GM23338 (cell line): Measurements from ENCODE around the gene MINDY4. TPM values are rescaled to one million over a fixed set of nuclear protein-coding genes. Genes with fewer than 3 reads are reported as not detected.

Experiments used
- ATAC-seq: fragments of 200-7000 bp; cut with Tn5 transposase; 3 replicates; pipeline ENCODE4 v1.9.1; 2020
- DNase-seq: peaks from one replicate; pipeline ENCODE4 v3.0.0-alpha.2; 2015; ENCODE audit warnings: low spot score
- H2AFZ ChIP-seq: fragments of 200-600 bp; sonication (generic); 2 replicates; pipeline ENCODE4 v1.8.0; 2016; ENCODE audit warnings: antibody characterized with exemption, mild to moderate bottlenecking, moderate library complexity
- H3F3A ChIP-seq: fragments of 200-600 bp; sonication (generic); replicated peaks from 2 replicates; pipeline ENCODE4 v1.8.0; 2017; ENCODE audit warnings: antibody characterized with exemption, mixed run types, low read depth
- H3K27ac ChIP-seq: fragments of 200-600 bp; sonication (generic); 2 replicates; pipeline ENCODE4 v1.6.1; 2016; ENCODE audit warnings: low read depth
- H3K27me3 ChIP-seq: fragments of 200-600 bp; sonication (generic); 2 replicates; pipeline ENCODE4 v1.8.0; 2016; ENCODE audit warnings: mild to moderate bottlenecking, mixed run types, moderate library complexity; ENCODE audit not compliant: insufficient read depth
- H3K36me3 ChIP-seq: fragments of 200-600 bp; sonication (generic); 2 replicates; pipeline ENCODE4 v1.8.0; 2016; ENCODE audit warnings: mild to moderate bottlenecking; ENCODE audit not compliant: insufficient read depth
- H3K4me1 ChIP-seq: fragments of 200-600 bp; sonication (generic); 2 replicates; pipeline ENCODE4 v1.8.0; 2016; ENCODE audit warnings: mild to moderate bottlenecking, moderate library complexity; ENCODE audit not compliant: insufficient read depth
- H3K4me2 ChIP-seq: fragments of 200-600 bp; sonication (generic); 2 replicates; pipeline ENCODE4 v1.7.1; 2017; ENCODE audit warnings: mixed run types
- H3K4me3 ChIP-seq: fragments of 200-600 bp; sonication (generic); 2 replicates; pipeline ENCODE4 v1.6.1; 2016; ENCODE audit warnings: mixed run types
- H3K79me2 ChIP-seq: fragments of 200-600 bp; sonication (generic); replicated peaks from 2 replicates; pipeline ENCODE4 v1.8.0; 2017; ENCODE audit warnings: mild to moderate bottlenecking; ENCODE audit not compliant: insufficient read depth
- H3K9me2 ChIP-seq: fragments of 200-600 bp; sonication (generic); 2 replicates; pipeline ENCODE4 v1.8.0; 2017; ENCODE audit not compliant: insufficient read depth
- H4K20me1 ChIP-seq: fragments of 200-600 bp; sonication (generic); replicated peaks from 2 replicates; pipeline ENCODE4 v1.8.0; 2017; ENCODE audit warnings: mild to moderate bottlenecking; ENCODE audit not compliant: insufficient read depth
- H3K27ac Mint-ChIP-seq: 2 replicates; pipeline ENCODE4 v1.8.0; 2020; ENCODE audit warnings: inconsistent platforms, mild to moderate bottlenecking, moderate library complexity, mixed read lengths
- H3K27me3 Mint-ChIP-seq: 3 replicates; pipeline ENCODE4 v1.8.0; 2022; ENCODE audit warnings: low read depth, mild to moderate bottlenecking, moderate library complexity, mixed read lengths, inconsistent platforms; ENCODE audit not compliant: insufficient read depth, poor library complexity
- H3K36me3 Mint-ChIP-seq: 3 replicates; pipeline ENCODE4 v1.8.0; 2021; ENCODE audit warnings: low read depth, mild to moderate bottlenecking, inconsistent platforms, moderate library complexity, mixed read lengths
- H3K4me1 Mint-ChIP-seq: 3 replicates; pipeline ENCODE4 v1.8.0; 2020; ENCODE audit warnings: mild to moderate bottlenecking, inconsistent platforms, mixed read lengths
- H3K4me3 Mint-ChIP-seq: 3 replicates; pipeline ENCODE4 v1.8.0; 2021; ENCODE audit warnings: moderate library complexity, mild to moderate bottlenecking, inconsistent platforms, mixed read lengths
- H3K9me3 Mint-ChIP-seq: 3 replicates; pipeline ENCODE4 v1.8.0; 2020; ENCODE audit warnings: moderate library complexity, mild to moderate bottlenecking, inconsistent platforms, mixed read lengths
- CREB1 ChIP-seq: fragments of 250-450 bp; sonication (Bioruptor Pico); IDR thresholded peaks from 2 replicates; pipeline ENCODE4 v1.5.0; 2020; ENCODE audit warnings: low read depth, mild to moderate bottlenecking, moderate library complexity
- ETS1 ChIP-seq: IDR thresholded peaks from 2 replicates; pipeline ENCODE4 v1.6.1; 2016; ENCODE audit warnings: antibody characterized with exemption
- EZH2 ChIP-seq: fragments of 200-600 bp; sonication (generic); IDR thresholded peaks from one replicate; pipeline ENCODE4 v1.8.0; 2017; ENCODE audit warnings: antibody characterized with exemption, mild to moderate bottlenecking, low read depth; ENCODE audit not compliant: unreplicated experiment
- NANOG ChIP-seq: IDR thresholded peaks from 2 replicates; pipeline ENCODE4 v1.6.1; 2016; ENCODE audit warnings: antibody characterized with exemption, borderline replicate concordance
- POLR2AphosphoS5 ChIP-seq: IDR thresholded peaks from 2 replicates; pipeline ENCODE4 v1.6.1; 2016; ENCODE audit warnings: antibody characterized with exemption, low read depth
- REST ChIP-seq: IDR thresholded peaks from one replicate; pipeline ENCODE4 v1.6.1; 2018; ENCODE audit warnings: antibody characterized with exemption; ENCODE audit not compliant: unreplicated experiment
- STAT1 ChIP-seq: IDR thresholded peaks from one replicate; pipeline ENCODE4 v1.6.1; 2016; ENCODE audit warnings: antibody characterized with exemption; ENCODE audit not compliant: unreplicated experiment
- ZNF114 ChIP-seq: fragments of 250-450 bp; sonication (Bioruptor Pico); IDR thresholded peaks from 2 replicates; pipeline ENCODE4 v1.5.0; 2020; ENCODE audit warnings: mild to moderate bottlenecking, moderate library complexity
- ZNF331 ChIP-seq: fragments of 250-450 bp; sonication (Bioruptor Pico); IDR thresholded peaks from 2 replicates; pipeline ENCODE4 v1.5.0; 2020; ENCODE audit warnings: low read depth, mild to moderate bottlenecking, moderate library complexity
- ZNF462 ChIP-seq: fragments of 250-450 bp; sonication (Bioruptor Pico); IDR thresholded peaks from 2 replicates; pipeline ENCODE4 v1.5.0; 2020; ENCODE audit warnings: mild to moderate bottlenecking, moderate library complexity
- polyA plus RNA-seq: library from polyadenylated mRNA; unstranded; fragments of >200 nt; fragmentation: Nextera tagmentation; extraction: Ambion mirVana; gene quantifications from 2 replicates; pipeline ENCODE4 v1.2.1, GENCODE V29; 2016
- total RNA-seq: library from RNA; depleted of rRNA; stranded (reverse); fragments of >200 nt; shearing (Covaris generic); gene quantifications from 2 replicates; pipeline ENCODE4 v1.2.3, GENCODE V29; 2014

MINDY4 gene
- total and polyA plus RNA-seq, 2 experiments from 2014 or later = 1.7 to 4.4 TPM

- no peak for TF ChIP-seq REST
- TF ChIP-seq NANOG = no peak
- no peak for TF ChIP-seq POLR2AphosphoS5
- TF ChIP-seq EZH2 = no peak
- TF ChIP-seq ZNF114 (CRISPR knock-in tag) = no peak
- TF ChIP-seq CREB1 = no peak
These were observed 19.4 kb upstream of the MINDY4 start, which contains the start of gene INMT (continued) for GRCh38 chr7:30751696-30752273.

- no peak for ATAC-seq
- TF ChIP-seq ZNF462 (CRISPR knock-in tag) = no peak
- TF ChIP-seq CREB1 = no peak
- TF ChIP-seq POLR2AphosphoS5 = no peak
- no peak for TF ChIP-seq REST
- TF ChIP-seq STAT1 = no peak
- no peak for TF ChIP-seq EZH2
- TF ChIP-seq ZNF331 (CRISPR knock-in tag) = no peak
- TF ChIP-seq ETS1 = no peak
- no peak for TF ChIP-seq ZNF114 (CRISPR knock-in tag)
These were observed 18.7 kb upstream of the MINDY4 start for GRCh38 chr7:30752484-30752883.

More at GRCh38 chr7:30752484-30752883, 18.7 kb upstream of the MINDY4 start:
- Mint-ChIP-seq H3K27me3 (peaks cover 3% of the 10 kb centered on the region), H3K27ac (no peak overlapping the region), H3K36me3 (no peaks in the 10 kb centered on the region; the same call in 2 of the 3 replicates), H3K9me3 (no peaks in the 10 kb centered on the region), H3K4me1 (no peaks in the 10 kb centered on the region), H3K4me3 (no peak overlapping the region)
- Histone ChIP-seq H3F3A (no peaks in the 10 kb centered on the region), H3K4me2 (no peak overlapping the region), H3K27ac (no peak overlapping the region), H3K4me1 (no peaks in the 10 kb centered on the region), H2AFZ (no peak overlapping the region), H3K36me3 (no peaks in the 10 kb centered on the region), H3K79me2 (no peaks in the 10 kb centered on the region), H3K27me3 (no peaks in the 10 kb centered on the region), H4K20me1 (no peaks in the 10 kb centered on the region), H3K4me3 (no peak overlapping the region), H3K9me2 (peaks cover 11% of the 10 kb centered on the region; the same call in 1 of the 2 replicates)
- DNase-seq = no peak
